Endothelial cell of umbilical vein (primary cell): ENCODE measurements around the gene LINGO4. TPM values are rescaled to one million over a fixed set of nuclear protein-coding genes. Genes with fewer than 3 reads are reported as not detected.

Source experiments
- BruUV-seq: library from RNA; stranded (reverse); fragments of 400-500 nt; replicated peaks from 2 replicates; lab custom pipeline; 2021; lab: Mats Ljungman, UMichigan
- CTCF ChIA-PET: fragments of 300-600, 350-600 bp; sonication (Branson Sonifier 250); formaldehyde crosslinking; loops from one replicate; lab custom pipeline; 2021; ENCODE audit warnings: antibody characterized with exemption, inconsistent platforms; lab: Charles Lee
- POLR2A ChIA-PET: fragments of 300-600, 350-600 bp; sonication (Branson Sonifier 250); formaldehyde crosslinking; loops from one replicate; lab custom pipeline; 2021; ENCODE audit warnings: antibody characterized with exemption, inconsistent platforms; lab: Charles Lee
- DNase-seq: peaks from one replicate; pipeline ENCODE4 v3.0.0-alpha.2; 2011; ENCODE audit warnings: low read depth, low spot score
- FAIRE-seq: peaks from 2 replicates; lab custom pipeline; 2011; peaks lifted over from hg19 to GRCh38; lab: Jason Lieb, UNC
- H2AFZ ChIP-seq: 2 replicates; pipeline ENCODE4 v1.6.0; 2012; ENCODE audit warnings: low read depth, low read length, control low read depth, inconsistent platforms
- H3K27ac ChIP-seq: 2 replicates; pipeline ENCODE4 v1.5.1; 2011; ENCODE audit warnings: low read depth, mild to moderate bottlenecking, control low read depth, low read length, moderate library complexity; ENCODE audit not compliant: insufficient read depth
- H3K27me3 ChIP-seq, 2 experiments: 2 replicates each; pipeline versions ENCODE4 v1.6.0 to v1.6.1; 2011; ENCODE audit warnings: low read length in 2 of 2, mixed read lengths in 1 of 2; ENCODE audit not compliant: control insufficient read depth in 2 of 2, insufficient read depth in 2 of 2
- H3K36me3 ChIP-seq, 2 experiments: 2 replicates in 1 of 2; 3 replicates in 1 of 2; pipeline ENCODE4 v1.5.1; 2011; ENCODE audit warnings: low read length in 2 of 2, mild to moderate bottlenecking in 1 of 2, moderate library complexity in 1 of 2; ENCODE audit not compliant: control insufficient read depth in 2 of 2, insufficient read depth in 2 of 2; ENCODE audit errors: extremely low read depth in 1 of 2
- H3K4me1 ChIP-seq: 3 replicates; pipeline ENCODE4 v1.5.1; 2011; ENCODE audit warnings: mild to moderate bottlenecking, low read length; ENCODE audit not compliant: control insufficient read depth, insufficient read depth; ENCODE audit errors: extremely low read depth
- H3K4me2 ChIP-seq: 2 replicates; pipeline ENCODE4 v1.6.1; 2011; ENCODE audit warnings: low read length, control low read depth, mixed read lengths; ENCODE audit not compliant: insufficient read depth
- H3K4me3 ChIP-seq, 3 experiments: fragments of 200-600 bp in 1 of 3; sonication (generic), shearing (Covaris generic) in 1 of 3; replicated peaks in 1 of 3; 2 replicates each; pipeline ENCODE4 v1.5.1; 2011 to 2016; ENCODE audit warnings: control low read depth in 3 of 3, low read length in 3 of 3, mild to moderate bottlenecking in 2 of 3, inconsistent platforms in 1 of 3, low read depth in 1 of 3, moderate library complexity in 1 of 3; ENCODE audit not compliant: insufficient read depth in 1 of 3
- H3K79me2 ChIP-seq: 2 replicates; pipeline ENCODE4 v1.6.0; 2012; ENCODE audit warnings: low read length, inconsistent platforms; ENCODE audit not compliant: control insufficient read depth, insufficient read depth
- H3K9ac ChIP-seq: replicated peaks from 2 replicates; pipeline ENCODE3; 2011; ENCODE audit warnings: low read length, control low read depth; ENCODE audit not compliant: insufficient read depth; ENCODE audit errors: extremely low read depth
- H3K9me1 ChIP-seq: replicated peaks from 3 replicates; pipeline ENCODE4 v1.6.0; 2011; ENCODE audit warnings: mild to moderate bottlenecking, low read length; ENCODE audit not compliant: control insufficient read depth, insufficient read depth; ENCODE audit errors: extremely low read depth
- H3K9me3 ChIP-seq: replicated peaks from 2 replicates; pipeline ENCODE4 v1.5.1; 2012; ENCODE audit warnings: low read length, inconsistent platforms; ENCODE audit not compliant: control insufficient read depth, insufficient read depth
- H4K20me1 ChIP-seq: replicated peaks from 2 replicates; pipeline ENCODE3; 2011; ENCODE audit warnings: mild to moderate bottlenecking, low read length; ENCODE audit not compliant: control insufficient read depth, insufficient read depth; ENCODE audit errors: extremely low read depth
- EZH2 ChIP-seq: IDR thresholded peaks from 2 replicates; pipeline ENCODE4 v1.6.1; 2012; ENCODE audit warnings: borderline replicate concordance, low read depth, mild to moderate bottlenecking, moderate library complexity, low read length, inconsistent platforms; ENCODE audit not compliant: severe bottlenecking
- FOS ChIP-seq: IDR thresholded peaks from 2 replicates; pipeline ENCODE4 v1.6.1; 2011; ENCODE audit warnings: mild to moderate bottlenecking, low read length, moderate library complexity, borderline replicate concordance; ENCODE audit not compliant: insufficient read depth
- GATA2 ChIP-seq: IDR thresholded peaks from 2 replicates; pipeline ENCODE4 v1.7.0; 2011; ENCODE audit warnings: low read depth, mild to moderate bottlenecking, moderate library complexity, mixed read lengths, low read length; ENCODE audit not compliant: insufficient read length, insufficient read depth
- JUN ChIP-seq: IDR thresholded peaks from 2 replicates; pipeline ENCODE4 v1.6.1; 2011; ENCODE audit warnings: borderline replicate concordance, low read depth; ENCODE audit not compliant: insufficient read length, insufficient read depth
- MYC ChIP-seq: IDR thresholded peaks from one replicate; pipeline ENCODE4 v1.6.1; 2011; ENCODE audit warnings: mild to moderate bottlenecking, low read depth, low read length
- POLR2A ChIP-seq: IDR thresholded peaks from 2 replicates; pipeline ENCODE4 v1.6.1; 2012; ENCODE audit warnings: low read depth, mild to moderate bottlenecking, control low read depth, low read length
- POLR2AphosphoS5 ChIP-seq: IDR thresholded peaks from 2 replicates; pipeline ENCODE4 v1.6.1; 2012; ENCODE audit warnings: low read depth, mild to moderate bottlenecking, control low read depth, low read length, moderate library complexity; ENCODE audit not compliant: insufficient read depth
- dilution Hi-C: fragments of 300-500 bp; cut with MboI; formaldehyde crosslinking; loops from one replicate; pipeline ENCODE4 v1.15.0; 2019; ENCODE audit warnings: low sequenced_read_pairs; ENCODE audit not compliant: extremely low pct_ligation_motif_present
- intact Hi-C: fragments of 100-400 bp; cut with micrococcal nuclease; formaldehyde crosslinking; loops from one replicate; pipeline ENCODE4 v1.10.0; 2022
- polyA plus RNA-seq, 4 experiments: library from polyadenylated mRNA; depleted of rRNA in 3 of 4; stranded (reverse) in 3 of 4; unstranded in 1 of 4; fragments of >200 nt; gene quantifications; 2 replicates each; pipeline versions ENCODE4 v1.2.1 to v1.2.3, GENCODE V29; 2011 to 2012; ENCODE audit warnings: missing spikeins in 1 of 4
- total RNA-seq: library from RNA; stranded (reverse); gene quantifications from 2 replicates; pipeline ENCODE4 v1.2.3, GENCODE V29; 2021
- TF ChIP-seq, protein P1 (sequence below), 2 donors: IDR thresholded peaks; 1 replicate in 1 of 2; 2 replicates in 1 of 2; pipeline ENCODE4 v1.5.1; 2011; ENCODE audit warnings: low read length in 2 of 2, mild to moderate bottlenecking in 2 of 2, moderate library complexity in 2 of 2, control low read depth in 1 of 2, inconsistent platforms in 1 of 2, low read depth in 1 of 2; ENCODE audit not compliant: insufficient read depth in 1 of 2; ENCODE audit errors: extremely low read depth in 1 of 2
- TF ChIP-seq, protein P2 (sequence below): IDR thresholded peaks from 2 replicates; pipeline ENCODE4 v1.6.1; 2011; ENCODE audit not compliant: insufficient read depth, insufficient read length

The LINGO4 gene
- total and polyA plus RNA-seq, 2 donors (not counting 3 experiments of a cell fraction or from before 2014, with no cell fraction given), result not detected

DNA sequence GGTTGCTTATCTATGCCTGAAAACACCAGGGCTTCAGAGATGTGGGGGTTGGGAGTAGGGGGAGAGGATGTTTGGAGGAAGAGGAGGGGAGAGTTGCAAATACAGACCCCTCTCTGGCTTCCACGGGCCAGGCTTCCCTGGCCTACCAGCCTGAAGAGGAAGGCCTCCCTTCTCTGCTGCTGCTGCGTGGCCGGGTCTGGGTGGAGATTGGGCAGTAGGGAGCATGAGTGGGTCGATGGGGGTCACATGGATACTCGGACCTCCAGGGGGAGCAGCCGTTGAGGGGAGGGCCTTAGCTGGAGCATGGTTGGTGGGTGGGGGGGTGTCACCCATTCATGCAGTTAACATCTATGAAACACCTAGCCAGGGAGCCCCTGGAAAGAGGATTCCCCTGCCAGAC lies 24.8 kb upstream of the LINGO4 start:
- no peak for FAIRE-seq
- Histone ChIP-seq H3K27me3 (no peaks in the 10 kb centered on the region), H3K4me3 (no peak overlapping the region), H3K36me3 (no peaks in the 10 kb centered on the region), H3K9ac (no peak overlapping the region), H3K4me1 (peaks cover 11% of the 10 kb centered on the region), H3K9me3 (no peaks in the 10 kb centered on the region), H3K4me2 (no peak overlapping the region), H3K9me1 (no peaks in the 10 kb centered on the region), H3K79me2 (no peaks in the 10 kb centered on the region), H4K20me1 (no peaks in the 10 kb centered on the region), H2AFZ (no peak overlapping the region), H3K27ac (no peak overlapping the region)
- no TSS peak for BruUV-seq
- TF ChIP-seq FOS (no peak), EZH2 (no peak), JUN (no peak), POLR2AphosphoS5 (no peak), MYC (no peak), GATA2 (no peak), POLR2A (no peak)
- TF ChIP-seq, protein P1, sequence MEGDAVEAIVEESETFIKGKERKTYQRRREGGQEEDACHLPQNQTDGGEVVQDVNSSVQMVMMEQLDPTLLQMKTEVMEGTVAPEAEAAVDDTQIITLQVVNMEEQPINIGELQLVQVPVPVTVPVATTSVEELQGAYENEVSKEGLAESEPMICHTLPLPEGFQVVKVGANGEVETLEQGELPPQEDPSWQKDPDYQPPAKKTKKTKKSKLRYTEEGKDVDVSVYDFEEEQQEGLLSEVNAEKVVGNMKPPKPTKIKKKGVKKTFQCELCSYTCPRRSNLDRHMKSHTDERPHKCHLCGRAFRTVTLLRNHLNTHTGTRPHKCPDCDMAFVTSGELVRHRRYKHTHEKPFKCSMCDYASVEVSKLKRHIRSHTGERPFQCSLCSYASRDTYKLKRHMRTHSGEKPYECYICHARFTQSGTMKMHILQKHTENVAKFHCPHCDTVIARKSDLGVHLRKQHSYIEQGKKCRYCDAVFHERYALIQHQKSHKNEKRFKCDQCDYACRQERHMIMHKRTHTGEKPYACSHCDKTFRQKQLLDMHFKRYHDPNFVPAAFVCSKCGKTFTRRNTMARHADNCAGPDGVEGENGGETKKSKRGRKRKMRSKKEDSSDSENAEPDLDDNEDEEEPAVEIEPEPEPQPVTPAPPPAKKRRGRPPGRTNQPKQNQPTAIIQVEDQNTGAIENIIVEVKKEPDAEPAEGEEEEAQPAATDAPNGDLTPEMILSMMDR (IDR thresholded peaks at IDR 0.05; ENCODE audit: extremely low read depth in 1 of 2, insufficient read depth in 1 of 2, low read depth in 1 of 2, low read length in 2 of 2), result no peak
- TF ChIP-seq, protein P2, sequence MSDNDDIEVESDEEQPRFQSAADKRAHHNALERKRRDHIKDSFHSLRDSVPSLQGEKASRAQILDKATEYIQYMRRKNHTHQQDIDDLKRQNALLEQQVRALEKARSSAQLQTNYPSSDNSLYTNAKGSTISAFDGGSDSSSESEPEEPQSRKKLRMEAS, result no peak
- dilution Hi-C loops (no loop called here), intact Hi-C loops (no loop called here)
- DNase-seq, result no peak
- ChIA-PET CTCF (no interaction called here), POLR2A (no interaction called here)
